Liver (tissue), 9 donors: ENCODE measurements around the gene OR2AG2. TPM values are rescaled to one million over a fixed set of nuclear protein-coding genes. Genes with fewer than 3 reads are reported as not detected.

Experiments
- DNase-seq: peaks from one replicate; pipeline ENCODE4 v3.0.0-alpha.2; 2017; ENCODE audit warnings: low spot score
- H3K27ac ChIP-seq, 2 donors: one replicate each; pipeline ENCODE4 v1.7.0; 2013; ENCODE audit warnings: inconsistent platforms in 2 of 2, low read length in 2 of 2, control low read depth in 1 of 2, low read depth in 1 of 2, mild to moderate bottlenecking in 1 of 2
- H3K27me3 ChIP-seq, 4 donors: one replicate each; pipeline versions ENCODE4 v1.6.1 to v1.7.0; 2013; ENCODE audit warnings: low read length in 3 of 4, inconsistent platforms in 1 of 4, mild to moderate bottlenecking in 1 of 4, moderate library complexity in 1 of 4; ENCODE audit not compliant: control insufficient read depth in 4 of 4, insufficient read depth in 4 of 4
- H3K36me3 ChIP-seq, 4 donors: one replicate each; pipeline versions ENCODE4 v1.6.1 to v1.7.0; 2013; ENCODE audit warnings: low read length in 3 of 4, mild to moderate bottlenecking in 3 of 4, low read depth in 1 of 4, moderate library complexity in 1 of 4; ENCODE audit not compliant: control insufficient read depth in 4 of 4, insufficient read depth in 3 of 4
- H3K4me1 ChIP-seq, 4 donors: one replicate each; pipeline versions ENCODE4 v1.6.1 to v1.7.0; 2013; ENCODE audit warnings: low read length in 3 of 4, mild to moderate bottlenecking in 3 of 4, moderate library complexity in 1 of 4; ENCODE audit not compliant: control insufficient read depth in 4 of 4, insufficient read depth in 4 of 4
- H3K4me3 ChIP-seq, 3 donors: one replicate each; pipeline versions ENCODE4 v1.6.1 to v1.7.0; 2013; ENCODE audit warnings: low read length in 3 of 3, control low read depth in 1 of 3, low read depth in 1 of 3, mild to moderate bottlenecking in 1 of 3
- H3K9ac ChIP-seq, 2 donors: one replicate each; pipeline ENCODE4 v1.7.0; 2013; ENCODE audit warnings: low read length in 2 of 2, mild to moderate bottlenecking in 2 of 2, moderate library complexity in 2 of 2, control low read depth in 1 of 2, low read depth in 1 of 2
- H3K9me3 ChIP-seq, 4 donors: one replicate each; pipeline versions ENCODE4 v1.6.1 to v1.7.0; 2013; ENCODE audit warnings: low read length in 3 of 4; ENCODE audit not compliant: control insufficient read depth in 4 of 4
- ATF3 ChIP-seq: IDR thresholded peaks from 2 replicates; pipeline ENCODE4 v1.6.1; 2016; ENCODE audit warnings: antibody characterized with exemption
- CTCF ChIP-seq: fragments of 150-350 bp; IDR thresholded peaks from 2 replicates; pipeline ENCODE4 v1.5.1; 2017; ENCODE audit warnings: improper control_type of control experiment, low read depth, low read length; ENCODE audit not compliant: missing input control
- EGR1 ChIP-seq, 2 donors: IDR thresholded peaks; 2 replicates each; pipeline ENCODE4 v1.6.1; 2016 to 2018; ENCODE audit warnings: antibody characterized with exemption in 2 of 2, low read depth in 2 of 2
- FOXA1 ChIP-seq: IDR thresholded peaks from 2 replicates; pipeline ENCODE4 v1.6.1; 2016; ENCODE audit warnings: antibody characterized with exemption
- GABPA ChIP-seq, 2 donors: IDR thresholded peaks in 1 of 2; conservative IDR thresholded peaks in 1 of 2; 2 replicates each; pipeline ENCODE4 v1.6.1; 2016; ENCODE audit warnings: antibody characterized with exemption in 2 of 2, mild to moderate bottlenecking in 1 of 2, moderate library complexity in 1 of 2
- HNF4A ChIP-seq, 2 donors: conservative IDR thresholded peaks; 2 replicates each; pipeline ENCODE4 v1.6.1; 2016; ENCODE audit warnings: antibody characterized with exemption in 2 of 2, mild to moderate bottlenecking in 2 of 2
- HNF4G ChIP-seq: IDR thresholded peaks from 2 replicates; pipeline ENCODE4 v1.6.1; 2016; ENCODE audit warnings: antibody characterized with exemption
- JUND ChIP-seq, 2 donors: IDR thresholded peaks; 2 replicates each; pipeline ENCODE4 v1.6.1; 2016; ENCODE audit warnings: antibody characterized with exemption in 2 of 2
- RAD21 ChIP-seq, 2 donors: IDR thresholded peaks; 2 replicates each; pipeline ENCODE4 v1.6.1; 2016; ENCODE audit warnings: antibody characterized with exemption in 2 of 2, mild to moderate bottlenecking in 2 of 2
- REST ChIP-seq: IDR thresholded peaks from 2 replicates; pipeline ENCODE4 v1.6.1; 2016; ENCODE audit warnings: antibody characterized with exemption, mild to moderate bottlenecking
- RXRA ChIP-seq, 2 donors: IDR thresholded peaks; 2 replicates each; pipeline ENCODE4 v1.6.1; 2017 to 2018; ENCODE audit warnings: antibody characterized with exemption in 2 of 2, mild to moderate bottlenecking in 1 of 2
- TAF1 ChIP-seq: conservative IDR thresholded peaks from 2 replicates; pipeline ENCODE4 v1.6.1; 2016; ENCODE audit warnings: antibody characterized with exemption, mild to moderate bottlenecking
- YY1 ChIP-seq: IDR thresholded peaks from 2 replicates; pipeline ENCODE4 v1.6.1; 2016; ENCODE audit warnings: antibody characterized with exemption, mild to moderate bottlenecking
- WGBS: extraction: QIAGEN DNeasy Blood & Tissue Kit; methylation state at CpG from one replicate; pipeline ENCODE4 v1.1.7; 2013; 5-methylcytosine and 5-hydroxymethylcytosine counted together
- polyA plus RNA-seq, 2 donors: library from polyadenylated mRNA; stranded (reverse) in 1 of 2; unstranded in 1 of 2; fragments of 200-250 nt in 1 of 2; fragments of >200 nt in 1 of 2; fragmentation: Nextera tagmentation in 1 of 2; extraction: Ambion mirVana in 1 of 2; gene quantifications; one replicate each; pipeline versions ENCODE4 v1.2.1 to v1.2.3, GENCODE V29; 2013 to 2015
- total RNA-seq, 2 donors: library from RNA; depleted of rRNA; stranded (reverse); fragments of >200 nt; gene quantifications; one replicate each; pipeline ENCODE4 v1.2.3, GENCODE V29; 2014
- TF ChIP-seq, protein P1 (sequence below): IDR thresholded peaks from 2 replicates; pipeline ENCODE4 v1.6.1; 2016; ENCODE audit warnings: antibody characterized with exemption
- TF ChIP-seq, protein P2 (sequence below): IDR thresholded peaks from 2 replicates; pipeline ENCODE4 v1.6.1; 2016; ENCODE audit warnings: antibody characterized with exemption
- donor health status: healthy.
- donor health status: healthy.
- donor health status: healthy.
- donor health status: healthy.
- donor health status: healthy.

OR2AG2 gene
- total and polyA plus RNA-seq, 4 donors, result under 0.01 TPM; not detected in 3

GRCh38 chr11:6717426-6717825 lies 54.4 kb downstream of the OR2AG2 start:
- no peak overlapping the region for H3K27ac ChIP-seq
- H3K9me3 ChIP-seq, result no peaks in the 10 kb centered on the region
- no peak for TF ChIP-seq FOXA1
- TF ChIP-seq, protein P1, sequence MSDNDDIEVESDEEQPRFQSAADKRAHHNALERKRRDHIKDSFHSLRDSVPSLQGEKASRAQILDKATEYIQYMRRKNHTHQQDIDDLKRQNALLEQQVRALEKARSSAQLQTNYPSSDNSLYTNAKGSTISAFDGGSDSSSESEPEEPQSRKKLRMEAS, result no peak
- no peak for TF ChIP-seq ATF3
- no peak for TF ChIP-seq CTCF
- TF ChIP-seq, protein P2, sequence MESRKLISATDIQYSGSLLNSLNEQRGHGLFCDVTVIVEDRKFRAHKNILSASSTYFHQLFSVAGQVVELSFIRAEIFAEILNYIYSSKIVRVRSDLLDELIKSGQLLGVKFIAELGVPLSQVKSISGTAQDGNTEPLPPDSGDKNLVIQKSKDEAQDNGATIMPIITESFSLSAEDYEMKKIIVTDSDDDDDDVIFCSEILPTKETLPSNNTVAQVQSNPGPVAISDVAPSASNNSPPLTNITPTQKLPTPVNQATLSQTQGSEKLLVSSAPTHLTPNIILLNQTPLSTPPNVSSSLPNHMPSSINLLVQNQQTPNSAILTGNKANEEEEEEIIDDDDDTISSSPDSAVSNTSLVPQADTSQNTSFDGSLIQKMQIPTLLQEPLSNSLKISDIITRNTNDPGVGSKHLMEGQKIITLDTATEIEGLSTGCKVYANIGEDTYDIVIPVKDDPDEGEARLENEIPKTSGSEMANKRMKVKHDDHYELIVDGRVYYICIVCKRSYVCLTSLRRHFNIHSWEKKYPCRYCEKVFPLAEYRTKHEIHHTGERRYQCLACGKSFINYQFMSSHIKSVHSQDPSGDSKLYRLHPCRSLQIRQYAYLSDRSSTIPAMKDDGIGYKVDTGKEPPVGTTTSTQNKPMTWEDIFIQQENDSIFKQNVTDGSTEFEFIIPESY, result no peak
- no peak for TF ChIP-seq RAD21 (IDR thresholded peaks at IDR 0.05)
- TF ChIP-seq JUND (IDR thresholded peaks at IDR 0.05), result no peak
- TF ChIP-seq EGR1 (IDR thresholded peaks at IDR 0.05; ENCODE audit: low read depth in 2 of 2), result no peak
- TF ChIP-seq TAF1, result no peak
- no peak for TF ChIP-seq REST
- TF ChIP-seq GABPA (IDR thresholded peaks at IDR 0.05 in 1 of 2, conservative IDR thresholded peaks at IDR 0.05 in 1 of 2), result no peak
- no peak for TF ChIP-seq HNF4A (conservative IDR thresholded peaks at IDR 0.05)
- TF ChIP-seq RXRA (IDR thresholded peaks at IDR 0.05), result no peak
- no peak for TF ChIP-seq HNF4G
- TF ChIP-seq YY1, result no peak
- no peaks in the 10 kb centered on the region for H3K4me1 ChIP-seq
- H3K9ac ChIP-seq, result no peak overlapping the region
- no peak overlapping the region for H3K4me3 ChIP-seq
- DNase-seq, result no peak
- WGBS, result 90% methylated on average over 3 of the region's 3 CpGs
- no peaks in the 10 kb centered on the region for H3K27me3 ChIP-seq
- H3K36me3 ChIP-seq, result no peaks in the 10 kb centered on the region

Other genes starting within 250 kb of the OR2AG2 start
- gene RRP8, start 168.4 kb downstream of the OR2AG2 start, total RNA-seq, result 10 to 100 TPM; 10.5 to 11.9 TPM
- gene RRP8, start 168.4 kb downstream of the OR2AG2 start, polyA plus RNA-seq, result 10 to 100 TPM; 10.3 to 12.6 TPM
- gene ILK, start 168.2 kb downstream of the OR2AG2 start, total RNA-seq, result 10 to 100 TPM; 50.5 to 69.1 TPM
- 10 to 100 TPM; 29.6 to 45.9 TPM for gene ILK, start 168.2 kb downstream of the OR2AG2 start, polyA plus RNA-seq
- 10 to 100 TPM; 10.5 to 18.8 TPM for gene TAF10, start 159.8 kb downstream of the OR2AG2 start, total RNA-seq
- 10 to 100 TPM; 44.2 to 58.1 TPM for gene TAF10, start 159.8 kb downstream of the OR2AG2 start, polyA plus RNA-seq
- gene TPP1, start 152.6 kb downstream of the OR2AG2 start, total RNA-seq, result 100 to 1,000 TPM in 1 of 2 donors, 10 to 100 TPM in 1; 71.3 to 108 TPM
- 100 to 1,000 TPM in 1 of 2 donors, 10 to 100 TPM in 1; 52.8 to 102 TPM for gene TPP1, start 152.6 kb downstream of the OR2AG2 start, polyA plus RNA-seq
- 1 to 10 TPM; 8.6 to 8.9 TPM for gene DCHS1, start 116.2 kb downstream of the OR2AG2 start, total RNA-seq
- 1 to 10 TPM in 1 of 2 donors, under 1 TPM in 1; 0.68 to 3.0 TPM for gene DCHS1, start 116.2 kb downstream of the OR2AG2 start, polyA plus RNA-seq
- gene MRPL17, start 88.6 kb downstream of the OR2AG2 start, total RNA-seq, result 10 to 100 TPM; 14.0 to 18.0 TPM
- 10 to 100 TPM; 20.0 to 21.8 TPM for gene MRPL17, start 88.6 kb downstream of the OR2AG2 start, polyA plus RNA-seq
- gene OR2AG1, start 11.0 kb upstream of the OR2AG2 start, total RNA-seq, result not detected
- gene OR2AG1, start 11.0 kb upstream of the OR2AG2 start, polyA plus RNA-seq, result not detected
- under 1 TPM in 1 of 2 donors, not detected in 1; 0.08 TPM for gene OR6A2, start 27.7 kb upstream of the OR2AG2 start, total RNA-seq
- gene OR6A2, start 27.7 kb upstream of the OR2AG2 start, polyA plus RNA-seq, result not detected
- gene OR10A5, start 73.7 kb upstream of the OR2AG2 start, total RNA-seq, result not detected
- not detected for gene OR10A5, start 73.7 kb upstream of the OR2AG2 start, polyA plus RNA-seq
- not detected for gene OR10A2, start 91.1 kb upstream of the OR2AG2 start, total RNA-seq
- gene OR10A2, start 91.1 kb upstream of the OR2AG2 start, polyA plus RNA-seq, result not detected
- not detected for gene OR10A4, start 104.6 kb upstream of the OR2AG2 start, total RNA-seq
- gene OR10A4, start 104.6 kb upstream of the OR2AG2 start, polyA plus RNA-seq, result not detected
- gene OR2D2, start 120.5 kb upstream of the OR2AG2 start, total RNA-seq, result not detected
- gene OR2D2, start 120.5 kb upstream of the OR2AG2 start, polyA plus RNA-seq, result not detected
- gene OR2D3, start 149.0 kb upstream of the OR2AG2 start, total RNA-seq, result not detected
- not detected for gene OR2D3, start 149.0 kb upstream of the OR2AG2 start, polyA plus RNA-seq
- under 1 TPM; 0.25 to 0.42 TPM for gene ZNF215, start 154.4 kb upstream of the OR2AG2 start, total RNA-seq
- under 1 TPM; 0.07 to 0.15 TPM for gene ZNF215, start 154.4 kb upstream of the OR2AG2 start, polyA plus RNA-seq
- 1 to 10 TPM; 1.3 to 2.3 TPM for gene ZNF214, start 248.4 kb upstream of the OR2AG2 start, total RNA-seq
- gene ZNF214, start 248.4 kb upstream of the OR2AG2 start, polyA plus RNA-seq, result 1 to 10 TPM in 1 of 2 donors, under 1 TPM in 1; 0.57 to 1.1 TPM
- under 1 TPM; 0.47 to 0.50 TPM for gene NLRP14, start 248.5 kb upstream of the OR2AG2 start, total RNA-seq
- under 1 TPM; 0.02 to 0.22 TPM for gene NLRP14, start 248.5 kb upstream of the OR2AG2 start, polyA plus RNA-seq